Measurements from ENCODE around the gene BHLHE41.

Gene BHLHE41

DNA sequence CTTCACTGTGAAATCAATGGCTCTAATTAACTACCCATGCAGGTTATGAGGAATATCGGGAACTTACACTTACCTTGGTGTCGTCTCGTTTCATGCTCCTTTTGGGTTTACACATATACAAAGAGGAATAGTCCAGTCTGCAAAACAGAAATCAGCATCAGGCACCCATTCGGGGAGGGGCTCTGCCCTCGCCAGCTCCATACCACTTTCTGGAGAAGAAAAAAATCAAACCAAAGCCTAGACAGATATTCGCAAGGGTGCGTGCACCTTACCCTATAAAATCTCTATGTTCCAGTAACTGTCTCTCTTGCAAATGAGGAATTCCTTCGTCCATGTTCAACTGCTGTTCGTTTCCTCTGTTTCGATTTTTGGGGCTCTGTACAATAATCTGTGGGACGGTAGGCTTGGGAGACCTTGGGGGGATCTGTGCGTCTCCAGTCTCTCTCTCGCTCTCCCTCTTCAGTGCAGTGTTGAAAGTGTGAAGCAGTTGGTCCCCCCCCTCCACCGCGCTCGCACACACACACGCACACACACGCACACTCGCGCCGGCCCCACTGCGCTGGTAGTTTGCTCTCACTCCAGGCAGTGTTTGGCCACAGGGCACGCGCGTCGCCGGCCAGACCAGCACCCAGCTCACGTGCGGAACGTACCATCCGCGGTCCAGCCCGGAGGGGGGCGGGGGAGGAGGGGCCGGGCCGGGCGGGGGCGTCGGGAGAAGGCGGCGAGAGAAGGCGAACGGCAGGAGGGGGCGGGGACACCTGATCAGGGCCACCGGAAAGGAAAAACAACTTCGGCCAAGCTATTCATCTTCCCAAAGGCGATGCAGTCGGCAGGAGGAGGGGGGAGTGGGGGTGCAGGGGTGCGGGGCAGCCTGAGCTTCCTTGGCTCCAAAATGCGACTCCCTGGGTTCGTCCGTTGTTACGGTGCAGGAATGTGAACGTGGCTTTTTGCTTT, at the start of gene BHLHE41:
Gene BHLHE41, minus strand, starts transcription at position 592 of the 954 bp plus-strand sequence. Its CDS starts 258 bp downstream, at position 334.
- DNase-seq, result no peak

DNA sequence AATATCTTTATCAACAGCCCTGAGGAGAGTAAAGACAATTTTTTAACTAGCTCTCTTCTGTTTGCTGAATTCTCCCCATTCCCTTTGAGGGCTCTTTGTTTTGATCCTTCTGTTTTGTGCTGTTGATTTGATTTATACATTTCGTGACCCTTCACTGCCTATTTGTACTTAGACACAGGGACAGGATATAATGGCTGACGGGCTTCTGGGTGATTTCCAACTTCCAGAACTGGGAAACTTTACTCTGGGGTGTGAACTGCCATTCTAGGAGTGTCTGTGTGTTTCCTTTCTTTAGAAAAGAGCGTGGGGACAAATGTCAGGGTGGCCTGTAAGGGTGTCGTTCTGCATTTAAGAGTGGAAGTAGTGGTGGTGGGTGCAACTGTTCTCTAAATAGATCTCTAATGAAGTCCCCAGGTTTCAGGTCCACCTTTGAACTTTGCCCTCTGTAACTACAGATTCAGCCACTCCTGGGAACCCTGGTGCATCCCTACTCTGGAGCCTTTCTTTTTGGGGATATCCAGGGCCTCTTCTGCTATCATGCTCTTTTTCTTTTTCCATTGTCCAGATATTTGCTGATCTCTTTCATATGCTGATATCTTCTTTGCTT, 48.2 kb upstream of the BHLHE41 start:
- DNase-seq, result no peak

DNA sequence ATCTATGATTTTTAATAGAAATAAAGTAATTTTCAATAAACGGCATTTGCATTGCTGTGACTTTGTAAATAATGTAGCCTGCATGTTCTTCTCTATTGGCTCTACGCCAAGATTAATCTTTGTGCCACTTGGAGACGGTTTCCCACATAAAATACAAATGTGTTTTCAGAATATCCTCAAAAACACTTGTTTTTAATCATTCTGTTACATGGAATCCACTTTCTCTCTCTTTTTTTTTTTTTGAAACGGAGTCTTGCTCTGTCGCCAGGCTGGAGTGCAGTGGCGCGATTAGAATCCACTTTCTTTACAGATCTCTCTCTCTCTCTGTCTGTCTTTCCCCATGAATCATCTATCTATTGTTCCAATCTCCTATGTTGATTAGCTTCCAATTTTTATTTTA, 47.7 kb upstream of the BHLHE41 start:
- DNase-seq, result no peak

DNA sequence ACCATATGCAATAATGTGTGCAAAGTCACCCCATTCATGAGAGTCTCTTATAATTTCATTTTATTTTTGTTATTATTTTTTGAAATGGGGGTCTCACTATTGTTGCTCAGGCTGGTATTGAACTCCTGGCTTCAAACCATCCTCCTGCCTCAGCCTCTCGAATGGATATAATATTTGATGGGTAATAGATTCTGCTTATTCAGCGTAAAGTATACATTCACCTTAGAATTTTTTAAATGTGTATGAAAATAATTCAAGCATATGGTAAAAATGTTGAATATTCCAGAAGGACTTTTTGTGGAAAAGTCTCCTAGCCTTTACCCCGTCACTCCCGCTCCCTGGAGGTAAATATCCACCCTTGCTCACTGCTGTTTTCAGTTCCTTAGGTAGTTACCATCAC, 47.2 kb upstream of the BHLHE41 start:
- DNase-seq, result no peak

DNA sequence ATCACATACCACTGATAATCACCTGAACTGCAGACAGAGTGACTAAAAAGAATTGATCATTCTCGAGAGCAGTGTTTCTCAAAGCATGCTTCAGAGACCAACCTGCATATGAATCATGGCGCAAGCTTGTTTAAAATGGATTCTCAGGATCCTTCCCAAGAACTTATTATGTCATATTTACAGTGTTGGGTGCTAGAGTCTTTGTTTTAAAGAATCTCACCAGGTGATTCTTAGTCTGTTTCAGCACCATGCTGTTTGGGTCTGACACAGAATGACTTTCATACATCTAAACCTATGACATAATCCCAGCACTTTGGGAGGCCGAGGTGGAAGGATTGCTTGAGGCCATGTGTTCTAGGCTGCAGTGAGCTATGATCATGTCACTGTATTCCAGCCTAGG, 39.3 kb upstream of the BHLHE41 start:
- DNase-seq, result no peak

DNA sequence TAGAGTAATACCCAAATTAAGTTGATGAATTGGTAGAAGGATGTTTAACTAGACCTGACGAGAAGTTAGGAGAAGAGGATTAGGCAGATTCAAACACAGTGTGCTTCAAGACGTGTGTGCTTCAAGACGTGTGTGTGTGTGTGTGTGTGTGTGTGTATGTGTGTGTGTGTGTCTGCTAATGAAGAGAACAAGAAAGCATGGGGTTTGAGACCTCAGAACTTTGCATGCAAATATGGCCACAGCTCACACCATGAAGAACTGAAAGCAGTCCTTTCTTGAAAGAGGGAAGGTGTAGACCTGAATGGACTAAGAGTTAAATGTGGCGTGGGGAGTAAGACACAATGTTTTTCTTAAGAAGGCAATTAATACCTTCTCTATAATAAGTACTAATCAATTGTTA, 38.1 kb upstream of the BHLHE41 start:
- DNase-seq, result no peak

DNA sequence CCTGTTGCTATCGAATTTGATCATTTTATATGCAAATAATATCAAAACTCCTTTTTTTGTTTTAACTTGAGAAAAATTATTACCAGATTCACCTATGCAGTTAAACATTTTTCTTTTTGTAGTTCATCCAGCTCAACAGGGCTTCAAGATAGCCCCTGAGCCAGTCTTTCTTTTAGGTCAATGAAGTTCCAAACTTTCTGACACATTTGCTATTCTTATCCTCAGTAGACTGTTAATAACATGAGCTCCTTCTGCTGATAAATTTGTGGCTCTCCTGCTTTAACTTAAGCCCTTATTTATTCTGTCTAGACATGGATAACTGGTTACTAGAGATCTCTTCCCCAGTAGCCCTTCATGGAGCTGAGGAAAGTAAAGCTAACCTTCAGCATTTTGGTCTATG, 37.3 kb upstream of the BHLHE41 start:
- DNase-seq, result no peak

DNA sequence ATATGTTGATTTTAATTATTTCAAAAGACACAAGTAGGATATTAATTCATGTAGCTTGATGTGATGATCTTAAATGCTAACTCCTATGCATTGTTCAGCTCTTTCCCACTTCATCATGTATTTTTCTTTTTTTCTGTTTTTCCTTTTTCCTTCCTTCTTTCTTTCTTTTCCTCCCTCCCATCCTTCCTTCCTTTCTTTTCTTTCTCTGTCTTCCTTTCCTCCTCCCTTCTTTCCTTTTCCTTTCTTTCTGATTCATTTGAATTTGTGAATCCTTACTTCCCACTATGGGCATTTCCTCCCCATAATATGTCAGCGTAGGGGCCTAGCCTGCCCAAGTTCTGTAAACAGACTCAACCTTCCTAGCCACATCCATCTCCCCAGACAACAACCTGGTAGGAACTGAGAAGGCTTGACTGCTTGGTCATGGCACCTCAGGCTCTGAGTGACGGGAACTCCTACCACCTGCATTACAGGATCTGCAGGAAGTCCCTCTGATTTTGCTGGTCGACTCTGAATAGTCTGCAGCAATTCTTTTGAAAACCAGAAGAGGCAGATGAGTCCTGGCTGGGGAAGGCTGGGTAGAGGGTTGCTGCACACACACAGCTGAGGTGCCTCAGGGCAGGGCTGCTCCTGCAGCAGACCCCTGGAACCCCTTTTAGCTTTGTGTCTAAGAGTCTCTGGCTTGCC, 33.4 kb upstream of the BHLHE41 start:
- DNase-seq, result no peak

DNA sequence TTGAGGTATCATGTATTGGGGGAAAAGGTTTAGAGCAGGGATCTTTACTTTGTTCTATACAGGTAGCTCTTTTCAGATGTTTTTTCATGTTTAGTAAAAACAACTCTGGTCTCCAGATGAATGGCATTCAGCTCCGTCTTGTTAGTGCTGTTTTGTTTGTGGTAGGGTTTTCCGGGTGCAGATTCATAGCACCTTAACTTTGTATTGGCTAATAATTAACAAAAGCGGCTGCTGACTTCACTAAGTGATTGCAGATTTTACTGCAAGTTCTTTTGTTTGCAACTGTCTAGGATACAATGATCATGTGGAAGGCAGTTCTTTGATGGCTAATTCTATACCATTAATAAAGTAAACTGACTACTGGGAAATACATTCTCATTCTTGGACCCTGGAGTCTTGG, 32.2 kb upstream of the BHLHE41 start:
- no peak for DNase-seq

DNA sequence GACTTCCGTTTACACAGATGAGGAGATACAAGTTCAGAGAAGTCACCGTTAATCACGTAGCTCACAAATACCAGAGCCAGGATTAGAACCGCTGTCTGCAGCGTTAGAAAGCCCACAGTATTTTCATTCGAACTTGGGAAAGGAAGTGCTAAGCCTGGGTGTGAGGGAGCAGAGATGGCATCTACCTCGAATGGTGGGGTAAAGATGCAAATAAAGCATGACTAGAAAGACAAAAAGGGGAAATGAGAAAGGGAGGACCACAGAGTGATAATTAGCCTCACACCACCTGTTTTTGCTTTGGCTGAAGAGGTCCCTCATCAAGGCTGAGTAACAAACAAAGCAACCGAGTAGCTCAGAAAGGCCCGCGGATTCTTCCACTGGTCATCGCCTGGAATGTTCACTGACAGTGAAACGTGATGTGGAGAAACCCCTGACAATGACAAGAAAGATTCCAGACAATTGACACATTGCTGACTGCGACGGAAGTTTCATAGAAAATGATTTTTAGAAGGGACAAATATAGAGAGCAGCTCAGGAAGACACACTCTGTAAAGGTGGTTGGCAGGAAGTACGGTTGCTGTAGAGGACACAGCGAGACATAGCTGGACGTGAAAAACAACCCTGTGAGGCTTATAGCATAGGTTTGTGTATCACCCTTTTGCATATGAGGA, 31.5 kb upstream of the BHLHE41 start:
- no peak for DNase-seq

DNA sequence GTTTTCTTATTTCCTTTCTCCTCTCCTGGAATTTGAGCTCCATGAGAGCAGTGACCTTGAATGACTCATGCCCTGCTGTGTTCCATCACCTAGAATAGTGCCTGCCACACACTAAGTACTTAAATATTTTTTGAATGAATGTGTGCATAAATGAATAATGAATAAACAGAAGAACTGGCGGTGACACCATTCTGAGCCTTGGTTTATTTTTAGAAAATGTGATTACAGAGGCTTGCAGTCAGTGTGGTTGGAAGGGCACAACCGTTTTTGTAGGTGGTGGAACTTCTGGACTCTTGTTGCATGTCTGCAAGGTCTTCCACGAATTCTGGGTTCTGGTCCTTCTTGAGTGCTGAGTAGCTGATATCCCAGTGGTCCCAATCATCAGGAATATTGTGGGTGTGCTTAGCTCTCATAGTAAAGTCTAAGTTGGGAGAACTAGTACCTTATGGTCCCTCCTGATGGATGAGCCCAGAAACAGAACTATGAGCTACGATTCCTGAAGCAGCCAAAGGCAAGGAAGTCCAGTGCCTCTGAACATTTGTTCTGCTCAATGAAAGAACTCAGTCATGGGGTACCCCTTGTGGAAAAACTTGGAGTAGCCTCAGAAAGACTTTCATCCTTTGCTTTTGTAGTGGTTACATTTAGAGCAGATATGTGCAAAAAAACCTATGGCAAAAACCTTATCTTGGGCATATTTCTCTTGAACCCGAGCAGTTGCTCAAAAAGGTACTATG, 28.8 kb upstream of the BHLHE41 start:
- DNase-seq, result no peak

DNA sequence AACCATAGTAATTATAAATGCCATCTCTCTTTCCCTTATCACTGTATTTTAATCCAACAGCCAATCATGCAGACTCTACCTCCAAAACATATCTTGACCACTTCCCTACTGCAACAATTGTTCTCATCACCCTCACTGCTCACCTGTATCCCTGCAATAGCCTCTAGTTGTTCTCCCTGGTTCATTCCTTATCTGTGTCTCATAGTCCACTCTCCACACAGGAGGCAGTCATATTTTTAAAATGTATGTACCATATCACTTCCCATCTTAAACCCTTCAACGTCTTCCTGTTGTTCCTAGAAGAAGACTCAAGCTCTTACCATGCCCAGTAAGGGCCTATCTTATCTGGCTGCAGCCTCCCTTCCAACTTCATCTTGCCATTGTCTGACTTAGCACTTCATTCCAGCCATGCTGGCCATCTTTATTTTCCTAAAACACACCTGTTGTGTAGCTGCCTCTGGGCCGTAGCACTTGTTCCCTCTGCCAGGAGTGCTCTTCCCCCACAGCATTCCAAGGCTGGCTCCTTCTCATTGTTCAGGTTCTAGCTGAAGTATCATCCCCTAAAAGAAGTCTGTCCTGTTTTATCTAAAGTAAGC, 27.8 kb upstream of the BHLHE41 start:
- no peak for DNase-seq

DNA sequence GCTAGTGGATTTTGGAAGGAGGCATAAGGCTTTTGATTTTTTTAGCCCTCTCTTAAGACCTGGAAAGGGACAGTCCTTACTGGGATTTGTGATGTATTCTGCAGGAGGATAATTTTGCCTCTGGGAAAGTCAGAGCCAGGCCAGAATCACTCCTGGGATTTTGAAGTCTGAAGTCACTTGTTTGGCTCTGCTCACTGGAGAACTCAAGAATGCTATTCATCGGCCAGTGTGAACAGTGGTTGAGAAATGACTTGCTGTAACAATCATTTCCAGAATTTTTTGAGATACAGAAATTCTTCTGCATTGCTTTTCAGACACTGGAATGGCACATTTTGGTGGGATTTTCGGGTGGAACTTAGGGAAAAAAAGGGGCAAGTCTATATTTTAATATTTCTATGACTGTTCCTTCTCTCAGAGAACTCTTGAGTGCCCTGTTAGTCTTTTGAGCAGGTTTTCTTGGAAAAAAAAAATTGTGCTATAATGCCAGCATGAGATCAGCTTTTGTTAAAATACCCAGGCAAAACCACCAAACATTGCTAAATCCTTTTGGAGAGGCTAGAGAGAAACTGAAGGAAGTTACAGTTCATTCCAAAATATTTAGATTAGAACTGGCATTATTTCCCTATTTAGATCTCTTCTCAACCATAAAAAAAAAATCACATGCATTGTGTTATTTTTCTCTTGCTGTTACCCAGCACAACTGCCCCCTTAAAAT, 26.1 kb upstream of the BHLHE41 start:
- no peak for DNase-seq

DNA sequence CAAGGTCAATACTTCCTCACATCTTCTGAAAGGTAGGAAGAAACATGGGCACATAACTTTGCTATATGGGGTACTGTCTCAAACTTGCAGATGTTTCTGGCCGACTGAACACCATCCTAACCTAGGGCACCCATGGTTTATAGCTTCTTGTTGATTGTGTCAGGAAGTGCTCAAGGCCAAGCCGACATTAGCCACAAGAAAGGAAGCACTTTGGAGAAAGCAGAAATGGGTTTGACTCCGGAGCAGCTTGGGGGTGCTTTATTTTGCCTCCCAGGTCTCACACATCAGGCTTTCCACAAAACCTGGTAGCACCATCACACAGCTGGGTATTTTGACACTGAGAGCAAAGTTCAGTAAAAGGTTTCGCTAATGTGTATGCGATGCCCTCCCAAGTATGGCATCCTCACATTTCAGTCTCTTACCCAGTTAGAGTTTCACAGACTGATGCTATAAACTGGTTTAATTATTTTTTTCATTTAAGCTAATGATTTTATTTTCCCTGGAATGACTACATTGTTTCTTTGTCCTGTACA, 25.2 kb upstream of the BHLHE41 start:
- no peak for DNase-seq

DNA sequence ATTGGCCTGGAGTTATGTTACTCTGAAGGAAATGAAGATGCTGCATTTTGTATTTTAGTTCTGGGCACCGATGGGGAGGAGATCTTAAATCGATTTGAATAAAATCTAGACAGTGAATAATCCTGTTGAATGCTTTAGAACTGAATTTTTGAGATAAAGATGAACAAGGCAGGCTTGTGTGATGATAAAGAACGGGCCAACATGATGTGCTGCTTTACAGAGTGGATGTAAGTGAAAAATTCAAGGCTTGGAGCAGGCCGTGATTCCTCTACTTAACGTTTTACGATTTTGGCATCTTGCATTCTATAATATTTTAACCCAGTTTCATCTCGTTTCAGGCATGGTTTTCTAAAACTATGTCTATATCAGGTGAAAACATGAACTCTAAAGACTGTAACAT, 23.5 kb upstream of the BHLHE41 start:
- no peak for DNase-seq

DNA sequence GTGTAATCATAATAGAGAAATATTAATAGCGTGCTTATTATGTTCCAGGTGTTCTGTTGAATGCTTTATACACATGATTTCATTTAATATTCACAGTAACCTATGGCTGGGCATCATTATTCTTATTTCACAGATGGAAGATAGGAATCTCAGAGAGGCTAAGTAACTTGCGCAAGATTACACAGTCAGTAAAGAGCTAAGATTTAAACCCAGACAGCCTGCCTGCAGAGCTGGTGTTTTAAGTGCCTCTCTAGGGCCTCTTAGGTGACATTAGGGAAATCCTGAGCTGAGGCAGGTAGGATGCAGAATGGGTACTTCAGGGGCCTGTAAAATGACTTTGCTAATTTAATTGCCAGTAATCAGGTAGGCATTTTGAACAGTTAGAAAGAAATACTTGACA, 18.5 kb upstream of the BHLHE41 start:
- no peak for DNase-seq

DNA sequence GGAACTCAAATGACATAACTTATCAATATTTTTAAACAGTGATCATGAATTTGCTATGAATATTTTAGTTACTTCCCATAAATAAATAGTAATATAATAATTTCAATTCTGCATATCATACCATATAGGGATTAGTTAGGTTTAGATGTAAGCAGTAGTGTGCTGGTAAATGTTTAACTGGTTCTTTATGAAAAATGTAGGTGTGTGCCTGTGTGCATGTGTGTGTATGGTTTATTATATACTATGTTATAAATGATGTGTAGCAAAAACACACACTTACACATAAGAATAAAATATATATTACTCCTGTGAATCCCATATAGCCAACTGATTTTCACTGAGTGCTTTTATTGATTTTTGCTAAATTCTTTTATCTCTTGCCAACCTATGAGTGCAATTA, 14.0 kb upstream of the BHLHE41 start:
- no peak for DNase-seq

DNA sequence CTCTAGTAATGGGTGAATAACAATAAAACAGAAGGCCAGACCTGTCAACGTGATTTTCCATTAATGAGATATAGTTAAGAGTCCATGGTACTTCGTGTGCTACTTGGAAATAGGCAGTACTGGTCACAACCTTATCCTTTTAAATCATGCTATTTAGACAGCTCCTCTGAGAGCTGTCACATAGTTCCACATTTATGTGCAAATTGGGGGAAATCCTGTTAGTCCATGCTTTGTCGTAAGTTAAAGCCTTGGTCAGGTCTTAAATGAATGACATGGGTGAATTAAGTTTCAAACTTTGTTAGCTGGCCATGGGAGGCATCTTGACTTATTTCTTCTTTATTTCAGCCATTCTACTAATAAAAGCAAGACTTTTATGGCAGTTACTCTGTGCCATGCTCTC, 11.9 kb upstream of the BHLHE41 start:
- DNase-seq, result no peak

DNA sequence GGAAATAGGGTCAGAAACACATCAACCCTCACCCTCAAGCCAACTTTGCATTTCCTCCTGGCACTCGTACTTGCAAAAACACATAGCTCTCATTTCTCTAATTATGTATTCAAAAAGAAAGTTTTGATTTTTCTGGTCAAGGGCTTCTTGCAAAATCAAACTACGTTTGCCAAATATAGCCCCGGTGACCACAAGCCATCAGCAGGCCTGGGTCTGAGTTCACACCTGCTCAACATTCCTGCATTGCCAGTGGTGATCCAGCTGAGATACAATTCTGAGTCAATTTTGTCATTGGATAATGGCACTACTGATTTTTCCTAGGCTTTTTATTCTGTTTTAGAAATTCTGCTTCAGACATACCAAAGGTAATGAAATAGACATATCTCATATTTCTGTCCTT, 10.7 kb upstream of the BHLHE41 start:
- no peak for DNase-seq

DNA sequence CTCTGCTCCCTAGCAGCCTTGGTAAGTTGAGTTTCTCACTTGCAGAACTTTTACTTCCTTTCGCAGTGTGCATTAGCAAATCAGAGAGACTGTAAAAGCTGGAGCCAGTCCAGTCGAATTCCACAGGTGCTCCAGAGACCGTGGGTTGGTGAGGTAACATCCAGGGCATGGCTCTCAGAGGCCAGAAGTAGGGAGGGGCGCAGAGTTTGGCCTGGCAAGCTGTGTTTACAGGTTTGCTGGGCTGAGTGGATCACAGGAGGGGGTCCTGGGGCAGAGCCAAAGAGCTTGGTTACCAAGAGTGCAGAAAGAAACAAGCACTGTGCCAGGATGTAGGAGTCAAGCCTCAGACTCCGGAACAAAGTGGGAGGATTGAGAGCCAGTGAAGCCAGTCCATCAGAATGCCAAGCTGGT, 10.2 kb upstream of the BHLHE41 start:
- DNase-seq, result no peak

DNA sequence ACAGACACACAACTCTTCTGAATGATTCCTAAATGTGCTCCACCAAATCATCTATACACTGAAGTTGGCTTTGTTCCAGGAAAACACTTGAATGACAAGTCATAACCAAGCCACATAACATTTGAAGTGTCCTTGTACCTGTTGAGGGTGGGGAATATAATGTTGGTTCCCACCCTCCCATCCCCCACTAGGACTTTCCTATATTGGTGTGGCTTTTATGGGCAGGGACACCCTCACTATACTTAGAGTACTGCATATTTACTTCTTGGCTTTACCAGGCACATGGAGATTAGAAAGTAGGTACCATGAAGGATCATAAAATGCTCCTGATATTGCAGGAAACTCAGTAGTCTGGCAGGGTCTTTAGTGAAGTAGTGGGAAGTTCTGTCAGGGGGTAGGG, 9.7 kb upstream of the BHLHE41 start:
- no peak for DNase-seq
